Left colon (tissue), 2 donors: ENCODE results near the gene ASCC3. TPM values are rescaled to one million over a fixed set of nuclear protein-coding genes. Genes with fewer than 3 reads are reported as not detected.

Source experiments
- ATAC-seq: fragments of 200-7000 bp; cut with Tn5 transposase; one replicate; pipeline ENCODE4 v1.9.1; 2020; ENCODE audit warnings: mild to moderate bottlenecking, moderate library complexity
- DNase-seq, 2 donors: peaks; one replicate each; pipeline ENCODE4 v3.0.0-alpha.2; 2020
- intact Hi-C, 2 donors: fragments of 100-400 bp; cut with DNase I in 1 of 2; cut with micrococcal nuclease in 1 of 2; formaldehyde crosslinking; loops; one replicate each; pipeline versions ENCODE4 v1.11.2 to v1.14.0; 2022; cut with DNase I, micrococcal nuclease
- total RNA-seq, 2 donors: library from RNA; stranded (reverse); fragmentation: NEBNext Ultra II Directional; extraction: Animal tissue kit (Norgen Biotek cat#: 25700); gene quantifications; one replicate each; pipeline ENCODE4 v1.2.1, GENCODE V29; 2021
- donor health status: DM: no; HTN: no; CAD: no.
- donor health status: DM: yes; HTN: yes; CAD: no.

ASCC3 gene
- total RNA-seq, 2 donors from 2014 or later = 28.6 to 37.2 TPM

DNA sequence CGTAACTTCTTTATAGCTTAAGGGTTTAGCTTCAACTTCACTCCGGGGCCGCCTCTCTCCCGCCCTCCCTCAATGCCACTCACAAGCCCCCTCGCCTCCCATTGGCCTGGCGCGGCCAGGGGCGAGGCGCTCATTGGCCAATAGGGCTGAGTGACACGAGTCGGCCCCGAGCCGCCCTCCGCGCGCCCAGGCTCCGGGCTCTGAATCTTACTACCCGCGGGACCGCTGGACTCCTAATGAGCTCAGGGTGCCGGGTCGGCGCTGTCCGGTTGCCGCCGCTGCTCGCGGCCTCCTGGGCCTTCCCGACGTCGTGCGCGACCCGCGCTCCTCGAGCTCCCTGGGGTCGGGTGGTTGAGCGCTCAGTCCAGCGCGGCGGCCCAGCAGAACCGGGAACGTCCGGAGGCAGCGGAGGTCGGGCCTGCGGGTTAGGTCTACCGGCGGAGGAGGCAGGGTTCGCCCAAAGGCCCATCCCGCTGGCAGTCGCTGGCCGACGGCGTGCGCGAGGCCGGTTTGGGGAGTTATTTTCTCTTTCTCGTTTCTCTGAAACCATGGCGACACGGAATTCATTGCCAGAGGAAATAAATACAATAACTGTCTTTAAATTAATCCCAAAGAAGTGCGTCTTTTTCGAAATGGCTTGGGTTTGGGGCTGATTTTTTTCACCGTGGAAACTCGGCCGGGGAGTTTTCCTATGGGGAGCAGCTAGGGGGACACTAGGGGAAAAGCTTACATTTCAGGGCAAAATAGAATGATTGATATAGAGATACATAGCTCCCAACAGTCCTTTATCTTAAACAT lies 416.0 kb downstream of the ASCC3 start, which contains the start of gene SIM1:
Gene SIM1, minus strand, starts transcription at position 19 of the 798 bp plus-strand sequence. CDS start 1,453 bp downstream, outside the sequence.
- intact Hi-C loops = no loop called here
- peak; percentile 95 for ATAC-seq
- DNase-seq = peak in 1 of 2 donors; percentile 56

DNA sequence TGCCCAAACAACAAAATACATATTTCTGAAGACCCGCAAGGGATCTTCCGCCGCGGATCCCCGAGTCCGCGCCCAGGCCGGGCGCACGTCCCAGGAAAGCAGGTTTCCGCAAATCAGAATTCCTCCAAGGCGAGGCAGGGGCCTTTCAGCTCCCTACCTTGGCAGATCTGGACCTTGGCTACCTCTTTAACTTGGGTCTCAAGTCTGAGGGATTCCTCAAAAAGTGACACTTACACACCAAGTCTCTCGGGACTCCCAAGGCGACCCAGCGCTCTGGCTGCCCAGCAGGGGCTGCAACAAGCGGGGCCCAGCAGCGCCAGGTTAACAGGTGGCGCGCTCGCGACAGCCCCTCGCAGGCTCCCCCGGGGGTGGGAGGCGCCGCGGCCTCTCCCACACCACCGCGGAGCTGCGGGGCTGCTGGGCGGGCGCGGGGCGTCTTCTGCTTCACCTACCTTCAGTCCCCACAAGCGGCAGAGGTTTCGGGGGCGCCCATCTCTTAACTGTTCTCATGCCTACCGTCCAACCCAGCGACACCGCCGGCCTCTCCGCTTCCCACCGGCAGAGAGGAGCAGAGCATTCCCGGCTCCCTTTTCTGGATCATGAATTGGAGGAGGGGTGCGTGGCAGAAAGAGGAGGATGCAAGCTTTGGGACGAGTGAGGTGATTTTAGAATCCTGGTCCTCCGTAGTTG lies 416.8 kb downstream of the ASCC3 start:
- no peak for DNase-seq
- intact Hi-C loops = no loop called here
- no peak for ATAC-seq

- DNase-seq (no peak), ATAC-seq (no peak)
- intact Hi-C loops = no loop called here
Observed at GRCh38 chr6:100463630-100464161, 417.4 kb downstream of the ASCC3 start.

DNA sequence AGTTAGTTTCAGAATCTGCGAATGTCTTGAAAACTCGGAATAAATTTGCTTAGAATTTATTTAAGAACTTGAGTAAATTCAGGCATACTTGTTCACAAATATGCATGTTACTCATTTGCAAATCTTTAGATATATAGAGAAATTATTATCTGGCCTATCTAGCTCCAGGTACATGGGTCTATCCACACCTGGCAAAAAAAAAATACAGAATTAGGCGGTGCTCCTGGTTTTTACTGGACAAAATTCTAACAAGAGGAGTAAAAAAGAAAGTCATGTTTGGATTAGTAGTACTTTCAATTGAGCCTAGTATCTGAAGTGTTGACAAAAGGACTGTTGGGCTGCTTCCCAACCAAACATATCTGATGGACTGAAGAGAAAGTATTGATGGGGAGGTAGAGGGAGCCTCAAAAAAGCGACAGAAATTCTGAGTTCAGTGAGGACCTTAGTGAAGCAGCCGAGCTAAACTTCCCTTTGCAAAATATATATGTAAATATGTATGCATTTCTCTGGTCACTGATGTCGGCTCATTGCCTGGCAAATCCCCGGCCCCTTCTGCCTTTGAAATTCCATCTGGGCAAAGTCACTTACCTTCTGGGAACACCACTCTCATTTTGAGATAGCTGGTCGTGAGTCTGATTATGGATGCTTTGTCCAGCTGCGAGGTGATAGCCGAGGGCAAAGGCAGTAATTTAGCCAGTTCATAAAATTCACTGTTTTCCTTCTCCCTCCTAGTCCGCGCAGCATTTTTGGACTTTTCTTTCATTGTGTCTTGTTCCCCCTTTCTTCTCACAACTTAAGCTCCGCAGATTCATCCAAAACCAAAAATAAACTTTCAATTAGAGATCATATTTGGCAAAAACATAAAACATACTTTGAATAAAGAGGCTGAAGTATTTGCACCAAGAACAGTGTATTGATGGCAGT lies 418.2 kb downstream of the ASCC3 start:
- ATAC-seq = no peak
- intact Hi-C loops = no loop called here

DNA sequence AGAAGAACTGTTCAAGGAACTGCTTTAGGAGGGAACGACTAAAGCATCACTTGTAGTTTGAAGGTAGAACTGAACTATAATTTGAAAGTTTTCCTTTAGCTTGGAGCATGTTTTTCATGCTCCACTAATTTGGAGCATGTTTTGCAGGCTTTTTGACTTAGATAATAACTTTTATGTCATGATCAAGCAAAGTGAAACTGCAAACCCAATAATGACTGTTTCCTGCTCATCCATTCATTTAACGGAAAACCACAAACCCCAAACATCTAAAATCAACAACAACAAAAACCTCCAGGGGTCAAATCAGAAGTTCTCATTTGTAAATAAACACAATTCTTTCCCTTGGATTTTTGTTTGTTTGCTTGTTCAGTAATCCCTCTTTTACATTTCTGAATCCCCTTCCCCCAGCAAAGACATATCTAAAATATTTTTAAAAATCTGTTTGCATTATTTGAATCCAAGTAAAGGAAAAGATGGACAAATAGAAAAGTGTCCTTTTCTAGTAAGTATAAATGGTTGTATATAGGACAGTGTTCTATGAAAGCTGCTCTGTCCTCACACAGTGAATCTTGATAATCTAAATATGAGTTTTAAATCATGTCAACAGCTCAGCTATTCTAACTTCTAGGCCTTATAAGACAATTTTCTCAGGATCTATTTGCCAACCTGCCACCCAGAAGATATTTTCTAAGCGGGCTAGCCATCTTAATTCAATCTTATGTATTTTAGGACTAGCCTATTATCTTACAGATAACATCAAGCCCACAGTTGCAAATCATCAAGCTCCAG lies 419.0 kb downstream of the ASCC3 start:
- DNase-seq (no peak), ATAC-seq (no peak)
- intact Hi-C loops = no loop called here

More for the DNA sequence above, 418.2 kb downstream of the ASCC3 start:
- no peak for DNase-seq

GRCh38 chr6:100461278-100461916 lies 419.7 kb downstream of the ASCC3 start:
- no peak for ATAC-seq
- intact Hi-C loops = no loop called here
- no peak for DNase-seq

GRCh38 chr6:100460650-100461204 lies 420.4 kb downstream of the ASCC3 start:
- intact Hi-C loops = no loop called here
- ATAC-seq = no peak
- no peak for DNase-seq

DNA sequence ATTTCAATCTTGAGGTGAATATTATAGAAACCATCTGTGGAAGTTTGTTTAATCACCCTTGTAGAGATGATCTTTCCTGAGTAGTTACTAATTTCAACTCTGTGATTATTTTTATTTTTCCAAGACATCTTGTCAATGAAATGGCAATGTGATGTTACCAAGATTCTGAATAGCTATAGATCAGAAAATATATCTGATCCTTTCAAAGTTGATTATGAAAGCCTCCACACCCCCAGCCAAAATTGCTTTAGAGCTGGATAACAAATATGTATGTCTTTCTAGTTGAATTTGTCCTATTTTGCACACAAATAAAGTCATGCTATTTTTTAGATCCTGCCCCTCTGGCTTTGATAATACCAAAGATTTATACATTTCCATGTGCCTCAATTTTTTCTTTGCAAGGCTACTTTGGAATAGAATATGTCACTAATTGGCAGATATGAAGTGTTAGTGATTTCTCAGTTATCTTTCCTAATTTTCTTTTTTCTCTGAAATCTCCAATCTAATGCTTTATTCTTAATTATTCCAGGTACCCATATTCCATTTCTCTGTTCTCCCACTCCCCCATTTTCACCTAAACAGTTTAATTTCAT lies 421.4 kb downstream of the ASCC3 start:
- intact Hi-C loops = no loop called here

DNA sequence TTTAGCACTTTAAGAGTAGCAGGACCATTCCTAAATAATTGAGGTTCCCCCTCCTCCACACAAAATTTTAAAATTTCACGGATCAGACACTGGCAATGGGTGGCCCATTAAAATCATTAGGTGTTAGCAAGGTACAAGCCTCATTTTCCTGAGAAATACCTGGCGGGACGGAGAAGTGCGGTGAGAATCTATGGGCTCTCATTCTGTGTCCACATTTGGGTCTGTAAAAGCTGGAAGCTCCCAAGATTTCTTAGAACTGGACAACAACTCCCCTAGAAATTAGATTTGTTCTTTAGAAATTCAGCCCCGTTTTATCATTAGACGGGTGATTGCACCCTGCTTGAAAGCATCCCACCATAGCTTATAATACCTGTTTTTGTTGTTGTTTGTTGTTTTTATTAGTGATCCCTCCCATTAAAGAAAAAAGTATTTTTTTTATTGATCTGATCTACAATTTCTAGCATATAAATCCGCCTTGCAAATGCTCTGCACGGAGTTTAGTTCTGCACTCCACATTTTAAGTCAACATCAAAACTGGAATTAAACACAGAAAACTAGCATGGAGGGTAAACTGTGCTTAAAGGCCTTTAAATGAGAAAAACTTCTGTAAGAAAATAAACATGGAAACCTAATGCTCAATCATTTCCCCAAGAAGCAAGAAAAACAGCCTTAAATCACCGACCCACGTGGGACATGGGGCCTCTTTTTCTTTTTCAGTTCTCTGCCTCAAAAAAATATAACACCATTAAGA lies 422.1 kb downstream of the ASCC3 start:
- ATAC-seq = no peak

More for the DNA sequence above, 421.4 kb downstream of the ASCC3 start:
- no peak for ATAC-seq
- DNase-seq = no peak

More for the DNA sequence above, 422.1 kb downstream of the ASCC3 start:
- no peak for DNase-seq
- intact Hi-C loops = no loop called here
